Activated naive CD4-positive, alpha-beta T cell treated with anti-CD3 and anti-CD28 coated beads for 36 hours (primary cell): ENCODE data around the gene NDFIP2. TPM values are rescaled to one million over a fixed set of nuclear protein-coding genes. Genes with fewer than 3 reads are reported as not detected.
A peak's percentile ranks its signal among the peaks of the same experiment; 100 is the strongest.

Source experiments
- CTCF ChIA-PET: fragments of 350-600 bp; sonication (Branson Sonifier 250); formaldehyde crosslinking; loops from one replicate; lab custom pipeline; 2021; ENCODE audit warnings: antibody characterized with exemption; lab: Charles Lee
- DNase-seq: peaks from one replicate; pipeline ENCODE4 v3.0.0-alpha.2; 2020
- H3K27ac Mint-ChIP-seq: one replicate; pipeline ENCODE4 v1.8.0; 2021; ENCODE audit warnings: mild to moderate bottlenecking, mixed read lengths
- H3K27me3 Mint-ChIP-seq: one replicate; pipeline ENCODE4 v1.8.0; 2021; ENCODE audit warnings: low read depth, mixed read lengths
- H3K36me3 Mint-ChIP-seq: one replicate; pipeline ENCODE4 v1.8.0; 2021; ENCODE audit warnings: low read depth, mixed read lengths
- H3K4me1 Mint-ChIP-seq: one replicate; pipeline ENCODE4 v1.8.0; 2021; ENCODE audit warnings: low read depth, mixed read lengths
- H3K4me3 Mint-ChIP-seq: one replicate; pipeline ENCODE4 v1.8.0; 2021; ENCODE audit warnings: mild to moderate bottlenecking, moderate library complexity, mixed read lengths
- H3K9me3 Mint-ChIP-seq: one replicate; pipeline ENCODE4 v1.8.0; 2021; ENCODE audit warnings: mixed read lengths
- intact Hi-C: fragments of 100-400 bp; cut with micrococcal nuclease; formaldehyde crosslinking; loops from one replicate; pipeline ENCODE4 v1.15.1; 2023
- total RNA-seq, 2 experiments: library from RNA; stranded (reverse); gene quantifications; one replicate each; pipeline ENCODE4 v1.2.3, GENCODE V29; 2021

Gene NDFIP2
- total RNA-seq, 2 experiments from 2014 or later: 89.5 to 90.8 TPM

DNA sequence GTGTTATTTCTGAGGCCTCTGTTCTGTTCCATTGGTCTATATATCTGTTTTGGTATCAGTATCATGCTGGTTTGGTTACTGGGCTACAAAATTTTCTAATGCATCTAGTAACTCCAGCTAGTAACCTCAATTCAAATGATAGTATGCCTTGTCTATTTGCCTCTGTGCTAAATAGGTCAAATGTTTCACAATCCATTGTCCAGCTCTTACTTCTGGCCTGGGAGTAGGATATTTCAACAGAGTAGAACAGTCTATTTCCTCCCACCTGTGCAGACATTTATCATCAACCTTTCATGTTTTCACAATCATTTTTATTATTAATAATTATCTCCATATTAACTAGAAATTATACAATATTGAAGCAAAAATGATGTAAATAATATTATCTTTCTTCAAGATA, 18.1 kb upstream of the NDFIP2 start:
- H3K4me3 Mint-ChIP-seq: no peak overlapping the region
- no peaks in the 10 kb centered on the region for H3K27me3 Mint-ChIP-seq
- CTCF ChIA-PET: no interaction called here
- no peak overlapping the region for H3K27ac Mint-ChIP-seq
- peaks cover 9% of the 10 kb centered on the region for H3K4me1 Mint-ChIP-seq
- no peaks in the 10 kb centered on the region for H3K9me3 Mint-ChIP-seq
- no peaks in the 10 kb centered on the region for H3K36me3 Mint-ChIP-seq
- intact Hi-C loops: no loop called here
- DNase-seq: no peak

DNA sequence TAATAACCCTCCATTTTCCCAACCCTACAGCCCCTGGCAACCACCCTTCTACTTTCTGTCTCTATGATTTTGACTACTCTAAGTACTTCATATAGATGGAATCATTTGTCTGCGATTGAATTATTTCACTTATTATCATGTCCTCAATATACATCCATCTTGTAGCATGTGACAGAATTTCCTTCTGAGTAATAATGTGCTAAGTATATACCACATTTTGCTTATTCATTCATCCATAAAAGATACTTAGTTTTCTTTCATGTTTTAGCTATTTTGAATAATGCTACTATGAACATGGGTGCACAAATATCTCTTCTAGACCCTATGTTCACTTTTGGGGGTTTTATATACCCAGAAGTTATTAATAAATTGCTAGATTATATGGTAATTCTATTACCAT, 17.4 kb upstream of the NDFIP2 start:
- H3K4me3 Mint-ChIP-seq: no peak overlapping the region
- H3K27ac Mint-ChIP-seq: no peak overlapping the region
- peaks cover 10% of the 10 kb centered on the region for H3K4me1 Mint-ChIP-seq
- no peaks in the 10 kb centered on the region for H3K9me3 Mint-ChIP-seq
- no peak for DNase-seq
- intact Hi-C loops: no loop called here
- H3K36me3 Mint-ChIP-seq: no peaks in the 10 kb centered on the region
- CTCF ChIA-PET: interaction anchor here (0.6 to 1.3 kb wide), 3 partner anchors 14 to 63 kb away, joined by 3 to 6 read pairs (median 4); no protein-coding TSS in a partner anchor
- H3K27me3 Mint-ChIP-seq: no peaks in the 10 kb centered on the region

DNA sequence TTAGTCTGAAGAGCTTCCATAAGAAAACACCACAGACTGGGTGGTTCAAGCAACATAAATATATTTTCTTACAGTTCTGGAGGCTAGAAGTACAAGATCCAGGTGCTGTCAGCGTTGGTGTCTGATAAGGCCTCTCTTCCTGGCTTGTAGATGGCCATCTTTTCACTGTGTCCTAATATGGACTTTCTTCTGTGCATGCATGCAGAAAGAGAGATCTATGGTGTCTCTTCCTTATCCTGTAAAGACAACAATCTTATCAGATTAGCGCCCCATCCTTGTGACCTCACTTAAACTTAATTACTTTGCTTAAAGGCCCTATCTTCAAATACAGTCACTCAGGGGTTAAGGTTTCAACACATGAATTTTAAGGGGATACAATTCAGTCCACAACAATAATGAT, 14.1 kb upstream of the NDFIP2 start:
- intact Hi-C loops: no loop called here
- no peak overlapping the region for H3K27ac Mint-ChIP-seq
- H3K4me3 Mint-ChIP-seq: no peak overlapping the region
- DNase-seq: no peak
- CTCF ChIA-PET: no interaction called here
- H3K36me3 Mint-ChIP-seq: no peaks in the 10 kb centered on the region
- H3K4me1 Mint-ChIP-seq: peaks cover 13% of the 10 kb centered on the region
- no peaks in the 10 kb centered on the region for H3K27me3 Mint-ChIP-seq
- H3K9me3 Mint-ChIP-seq: no peaks in the 10 kb centered on the region

DNA sequence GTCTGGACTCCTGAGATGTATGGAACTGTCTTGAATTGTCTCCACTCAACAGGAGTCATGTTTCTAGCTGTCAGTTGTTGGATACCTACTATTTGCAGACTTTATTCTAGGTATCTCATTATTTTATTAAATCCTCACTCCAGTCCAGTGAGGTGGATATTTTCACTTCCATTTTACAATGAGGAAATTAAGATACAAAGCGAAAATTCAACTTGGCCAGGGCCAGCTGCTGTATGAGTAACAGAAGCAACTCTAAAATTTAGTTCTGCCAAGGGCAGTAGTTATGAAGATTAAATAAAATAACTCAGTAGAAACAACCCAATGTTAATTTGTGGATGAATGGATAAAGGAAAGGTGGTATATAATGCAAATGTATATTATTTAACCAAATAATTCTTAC, 12.6 kb upstream of the NDFIP2 start:
- intact Hi-C loops: loop anchor here (1.0 kb wide), 1 partner anchor 12 kb away; no protein-coding TSS in a partner anchor
- Mint-ChIP-seq H3K27me3 (no peaks in the 10 kb centered on the region), H3K4me3 (no peak overlapping the region), H3K27ac (no peak overlapping the region), H3K9me3 (no peaks in the 10 kb centered on the region), H3K4me1 (peaks cover 12% of the 10 kb centered on the region), H3K36me3 (no peaks in the 10 kb centered on the region)
- no peak for DNase-seq
- CTCF ChIA-PET: interaction anchor here (0.6 to 1.1 kb wide), 3 partner anchors 12 to 73 kb away, joined by 3 to 5 read pairs (median 4); no protein-coding TSS in a partner anchor

DNA sequence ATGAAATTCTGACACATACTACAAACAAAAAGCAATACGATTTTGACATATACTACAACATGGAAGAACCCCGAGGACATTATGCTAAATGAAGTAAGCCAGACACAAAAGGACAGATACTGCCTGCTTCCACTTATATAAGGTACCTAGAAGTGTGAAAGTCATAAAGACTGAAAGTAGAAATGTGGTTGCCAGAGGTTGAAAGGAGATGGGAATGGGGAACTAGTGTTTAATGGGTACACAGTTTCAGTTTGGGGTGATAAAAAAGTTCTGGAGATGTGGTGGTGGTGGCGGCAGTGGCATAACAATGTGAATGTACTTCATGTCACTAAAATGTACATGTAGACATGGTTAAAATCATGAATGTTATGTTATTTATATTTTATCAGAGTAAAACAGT, 12.1 kb upstream of the NDFIP2 start:
- no peaks in the 10 kb centered on the region for H3K9me3 Mint-ChIP-seq
- DNase-seq: no peak
- H3K4me3 Mint-ChIP-seq: no peak overlapping the region
- peaks cover 10% of the 10 kb centered on the region for H3K4me1 Mint-ChIP-seq
- no peaks in the 10 kb centered on the region for H3K27me3 Mint-ChIP-seq
- CTCF ChIA-PET: interaction anchor here (1.0 kb wide), 1 partner anchor 73 kb away, joined by 4 read pairs; no protein-coding TSS in a partner anchor
- H3K27ac Mint-ChIP-seq: no peak overlapping the region
- H3K36me3 Mint-ChIP-seq: no peaks in the 10 kb centered on the region
- intact Hi-C loops: loop anchor here (1.0 kb wide), 1 partner anchor 11 kb away; no protein-coding TSS in a partner anchor

DNA sequence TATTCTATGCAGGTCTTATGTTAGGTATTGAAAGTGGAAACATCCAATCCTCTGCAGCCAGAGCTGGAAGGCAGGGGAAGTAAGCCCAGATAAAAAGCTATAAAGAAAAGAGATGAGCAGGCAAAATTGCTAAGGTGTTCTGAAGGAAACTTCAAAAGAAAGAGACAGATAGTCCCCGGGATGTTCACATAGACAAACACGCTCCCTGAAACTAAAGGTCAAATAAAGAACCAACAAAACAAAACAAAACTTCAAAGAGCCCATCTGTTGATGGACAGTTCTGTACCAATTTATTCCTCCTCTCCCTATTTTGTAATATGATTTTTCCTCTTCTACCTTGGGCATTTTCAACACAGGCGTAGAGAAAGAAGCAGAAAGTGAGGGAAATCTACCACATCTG, 11.3 kb upstream of the NDFIP2 start:
- Mint-ChIP-seq H3K4me1 (peaks cover 10% of the 10 kb centered on the region), H3K4me3 (no peak overlapping the region), H3K9me3 (peaks cover 6% of the 10 kb centered on the region), H3K36me3 (peaks cover 2% of the 10 kb centered on the region), H3K27me3 (no peaks in the 10 kb centered on the region), H3K27ac (no peak overlapping the region)
- intact Hi-C loops: no loop called here
- CTCF ChIA-PET: no interaction called here
- no peak for DNase-seq

DNA sequence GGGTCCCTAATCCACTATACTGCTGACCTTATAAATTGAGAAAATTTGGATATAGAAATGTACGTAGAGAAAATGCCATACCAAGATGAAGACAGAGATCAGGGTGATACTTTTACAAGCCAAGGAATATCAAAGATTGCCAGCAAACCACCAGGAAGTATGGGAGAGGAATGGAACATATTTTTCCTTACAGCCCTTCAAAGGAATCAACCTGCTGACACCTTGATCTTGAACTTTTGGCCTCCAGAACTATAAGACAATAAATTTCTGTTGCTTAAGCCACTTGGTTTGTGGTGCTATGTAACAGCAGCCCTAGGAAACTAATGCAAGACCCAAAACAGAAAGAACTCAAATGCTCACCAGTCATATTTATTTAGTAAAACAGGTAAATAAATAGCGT, 10.3 kb upstream of the NDFIP2 start:
- peaks cover 2% of the 10 kb centered on the region for H3K36me3 Mint-ChIP-seq
- CTCF ChIA-PET: interaction anchor here (2.4 kb wide), 1 partner anchor 12 kb away, joined by 10 read pairs; no protein-coding TSS in a partner anchor

DNA sequence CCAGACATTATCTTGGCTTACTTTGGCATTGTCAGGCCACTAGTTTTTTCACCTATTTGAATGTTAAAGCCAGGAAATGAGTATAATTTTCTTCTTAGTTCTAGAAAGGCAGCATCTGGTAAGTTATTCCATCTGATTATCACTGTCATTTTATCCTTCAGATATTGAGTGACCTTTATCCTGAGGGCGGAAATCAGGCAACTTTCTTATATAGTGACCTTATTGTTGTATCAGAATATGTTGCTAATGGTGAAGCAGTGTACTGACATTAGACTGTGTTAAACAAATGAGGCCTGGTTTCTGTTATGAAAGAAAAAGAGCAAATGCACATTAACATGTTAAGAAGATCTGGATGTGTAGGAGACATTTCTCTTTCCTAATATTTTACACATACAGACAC, 5.4 kb upstream of the NDFIP2 start:
- intact Hi-C loops: no loop called here
- no peak overlapping the region for H3K4me3 Mint-ChIP-seq
- CTCF ChIA-PET: no interaction called here
- DNase-seq: no peak
- H3K36me3 Mint-ChIP-seq: peaks cover 2% of the 10 kb centered on the region
- H3K4me1 Mint-ChIP-seq: peaks cover 13% of the 10 kb centered on the region
- no peak overlapping the region for H3K27ac Mint-ChIP-seq
- H3K9me3 Mint-ChIP-seq: peaks cover 8% of the 10 kb centered on the region
- H3K27me3 Mint-ChIP-seq: no peaks in the 10 kb centered on the region

More for the DNA sequence above, 10.3 kb upstream of the NDFIP2 start:
- H3K9me3 Mint-ChIP-seq: peaks cover 8% of the 10 kb centered on the region
- peaks cover 10% of the 10 kb centered on the region for H3K4me1 Mint-ChIP-seq
- intact Hi-C loops: no loop called here
- DNase-seq: no peak
- no peak overlapping the region for H3K27ac Mint-ChIP-seq
- H3K27me3 Mint-ChIP-seq: no peaks in the 10 kb centered on the region
- H3K4me3 Mint-ChIP-seq: no peak overlapping the region

DNA sequence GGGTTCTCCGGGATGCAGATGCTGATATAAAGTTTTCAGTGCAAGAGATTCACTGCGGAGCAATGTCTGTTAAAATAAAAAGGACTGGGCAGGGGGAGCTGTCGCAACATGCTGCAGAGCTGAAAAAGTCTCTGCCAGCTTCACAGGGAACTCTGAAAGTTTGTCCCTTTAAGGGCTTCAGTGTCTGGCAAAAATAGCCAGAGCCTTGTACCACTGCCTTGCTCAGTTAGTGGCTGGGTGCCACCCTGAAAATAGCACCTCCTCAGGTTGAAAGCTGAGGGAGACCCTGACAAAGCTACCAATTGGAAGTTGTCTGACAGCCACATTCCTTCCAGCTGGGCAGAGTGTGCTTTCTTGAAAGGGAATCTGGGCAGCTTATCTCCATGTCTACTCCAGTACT, 3.0 kb upstream of the NDFIP2 start:
- Mint-ChIP-seq H3K27me3 (no peaks in the 10 kb centered on the region), H3K9me3 (peaks cover 8% of the 10 kb centered on the region), H3K27ac (no peak overlapping the region), H3K4me1 (peaks cover 20% of the 10 kb centered on the region), H3K4me3 (no peak overlapping the region), H3K36me3 (peaks cover 4% of the 10 kb centered on the region)
- DNase-seq: no peak
- intact Hi-C loops: no loop called here
- CTCF ChIA-PET: interaction anchor here (0.6 to 2.1 kb wide), 7 partner anchors 14 to 116 kb away, joined by 3 to 14 read pairs (median 4); no protein-coding TSS in a partner anchor

DNA sequence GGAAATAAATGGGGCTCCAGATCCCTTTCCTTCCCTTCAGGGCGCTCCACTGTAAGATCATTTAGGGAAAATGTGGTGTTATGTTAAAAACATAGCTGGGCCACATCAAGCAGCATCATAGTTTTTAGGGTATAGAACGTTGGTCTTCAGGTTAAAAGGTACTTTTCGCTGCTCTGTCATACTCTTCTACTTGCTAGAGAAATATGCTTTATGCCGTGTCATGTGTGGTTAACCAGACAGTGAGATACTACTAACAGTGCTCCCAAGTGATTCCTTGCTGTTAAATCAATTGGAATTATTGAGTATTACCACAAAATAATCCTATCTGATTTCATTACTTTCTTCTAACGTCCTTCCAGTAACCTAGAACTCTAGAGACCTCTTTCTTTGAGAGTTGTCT, 1.1 kb upstream of the NDFIP2 start:
- Mint-ChIP-seq H3K9me3 (no peaks in the 10 kb centered on the region), H3K36me3 (peaks cover 6% of the 10 kb centered on the region), H3K4me3 (no peak overlapping the region), H3K27me3 (no peaks in the 10 kb centered on the region), H3K27ac (no peak overlapping the region), H3K4me1 (peaks cover 37% of the 10 kb centered on the region)
- intact Hi-C loops: loop anchor here (1.0 to 10.0 kb wide), 4 partner anchors 12 to 825 kb away; partner anchors contain the start of gene OBI1
- DNase-seq: no peak
- CTCF ChIA-PET: interaction anchor here (1.0 to 2.2 kb wide), 5 partner anchors 8 to 55 kb away, joined by 3 to 14 read pairs (median 5); no protein-coding TSS in a partner anchor

DNA sequence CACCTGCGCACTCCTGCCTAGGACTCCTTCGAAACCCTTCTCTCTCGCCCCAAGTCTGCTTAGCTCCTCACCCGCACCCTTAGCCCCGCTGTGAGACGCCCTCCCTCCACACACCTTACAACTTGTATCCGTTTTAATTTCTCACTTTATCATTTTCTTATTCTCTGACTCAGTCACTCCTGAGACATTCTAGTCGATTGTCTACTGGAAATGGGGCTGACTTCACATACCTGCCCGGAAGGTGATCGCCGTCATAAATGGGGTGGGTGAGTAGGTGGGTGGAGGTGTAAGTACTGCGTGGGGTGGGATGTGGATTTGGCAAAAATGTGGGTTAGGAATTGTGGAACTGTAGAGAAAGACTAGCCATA, 714 bp downstream of the NDFIP2 start:
- H3K4me1 Mint-ChIP-seq: peaks cover 54% of the 10 kb centered on the region
- CTCF ChIA-PET: interaction anchor here (0.7 to 3.2 kb wide), 15 partner anchors 9 to 123 kb away, joined by 3 to 25 read pairs (median 5); partner anchors contain the start of gene RBM26
- intact Hi-C loops: loop anchor here (1.0 to 10.0 kb wide), 11 partner anchors 11 to 827 kb away; partner anchors contain the start of genes OBI1 and RBM26
- peak; percentile 89 for DNase-seq
- peaks cover 12% of the 10 kb centered on the region for H3K36me3 Mint-ChIP-seq
- H3K27ac Mint-ChIP-seq: peak overlapping the region; percentile 97
- peak overlapping the region; percentile 86 for H3K4me3 Mint-ChIP-seq
- no peaks in the 10 kb centered on the region for H3K9me3 Mint-ChIP-seq
- no peaks in the 10 kb centered on the region for H3K27me3 Mint-ChIP-seq

DNA sequence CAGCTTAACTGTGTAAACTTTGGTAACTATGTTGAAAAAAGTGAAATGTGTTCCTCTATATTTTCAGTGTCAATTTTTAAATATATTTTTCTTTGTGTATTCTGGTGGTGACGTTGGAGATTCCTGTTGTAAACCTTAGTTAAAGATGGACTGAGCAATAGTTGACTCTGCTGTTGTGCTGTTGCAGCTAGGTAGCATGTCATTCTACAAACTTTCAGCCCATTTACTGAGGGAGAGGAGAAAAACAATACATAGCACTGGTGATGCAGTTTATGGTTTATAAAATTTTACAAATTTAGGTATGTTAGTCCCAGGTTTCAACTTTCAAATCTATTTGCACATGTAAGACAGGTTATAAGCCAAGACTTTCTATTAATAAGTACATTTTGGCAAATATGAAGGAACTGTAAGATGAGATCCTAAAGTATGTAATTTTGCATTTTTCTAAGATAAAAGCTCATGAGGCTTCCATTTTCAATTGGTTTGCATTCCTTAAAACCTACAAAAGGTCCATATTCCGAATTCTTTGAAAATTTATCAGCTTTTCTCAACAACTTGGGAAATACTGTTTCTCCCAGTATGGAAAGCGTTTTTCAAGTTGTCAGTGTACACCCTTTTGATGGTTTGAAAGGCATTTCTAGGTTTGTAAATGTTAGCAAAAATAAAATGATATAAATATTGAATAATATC, 1.5 kb downstream of the NDFIP2 start:
- H3K4me1 Mint-ChIP-seq: peaks cover 61% of the 10 kb centered on the region
- no peaks in the 10 kb centered on the region for H3K9me3 Mint-ChIP-seq
- H3K27me3 Mint-ChIP-seq: no peaks in the 10 kb centered on the region
- H3K36me3 Mint-ChIP-seq: peaks cover 14% of the 10 kb centered on the region
- CTCF ChIA-PET: interaction anchor here (0.7 to 3.2 kb wide), 6 partner anchors 19 to 66 kb away, joined by 3 to 25 read pairs (median 5); no protein-coding TSS in a partner anchor
- intact Hi-C loops: loop anchor here (5.0 to 10.0 kb wide), 3 partner anchors 160 to 828 kb away; partner anchors contain the start of gene OBI1
- H3K27ac Mint-ChIP-seq: peak overlapping the region; percentile 97
- peak overlapping the region; percentile 86 for H3K4me3 Mint-ChIP-seq
- DNase-seq: no peak
